Suprapubic skin (tissue), 4 donors: Measurements from ENCODE around the gene CDC5L. TPM values are rescaled to one million over a fixed set of nuclear protein-coding genes. Genes with fewer than 3 reads are reported as not detected.

Experiments used
- DNase-seq, 2 donors: peaks; one replicate each; pipeline ENCODE4 v3.0.0-alpha.2; 2019; ENCODE audit warnings: low spot score in 2 of 2
- H3K27ac ChIP-seq: fragments of 200-600 bp; sonication (generic); one replicate; pipeline ENCODE4 v1.5.1; 2019
- H3K27me3 ChIP-seq: fragments of 200-600 bp; sonication (generic); one replicate; pipeline ENCODE4 v1.5.1; 2019
- H3K36me3 ChIP-seq: fragments of 200-600 bp; sonication (generic); one replicate; pipeline ENCODE4 v1.5.1; 2019
- H3K4me1 ChIP-seq: fragments of 200-600 bp; sonication (generic); one replicate; pipeline ENCODE4 v1.5.1; 2019
- H3K4me3 ChIP-seq: fragments of 200-600 bp; sonication (generic); one replicate; pipeline ENCODE4 v1.5.1; 2019; ENCODE audit warnings: mild to moderate bottlenecking
- H3K9me3 ChIP-seq: fragments of 200-600 bp; sonication (generic); one replicate; pipeline ENCODE4 v1.5.1; 2019
- EP300 ChIP-seq: sonication (generic); formaldehyde crosslinking; IDR thresholded peaks from one replicate; pipeline ENCODE4 v1.6.1; 2017; ENCODE audit warnings: antibody characterized with exemption
- POLR2A ChIP-seq, 2 donors: fragments of 450-650 bp; IDR thresholded peaks; one replicate each; pipeline ENCODE4 v1.6.1; 2017; ENCODE audit warnings: antibody characterized with exemption in 2 of 2, mild to moderate bottlenecking in 2 of 2, moderate library complexity in 2 of 2
- POLR2AphosphoS5 ChIP-seq, 3 donors: sonication (generic); formaldehyde crosslinking; IDR thresholded peaks; one replicate each; pipeline ENCODE4 v1.6.1; 2017; ENCODE audit warnings: antibody characterized with exemption in 3 of 3
- whole genome bisulfite sequencing: methylation state at CpG from one replicate; pipeline ENCODE4 v1.1.5; 2018; 5-methylcytosine and 5-hydroxymethylcytosine counted together
- total RNA-seq, 4 donors: library from RNA; depleted of rRNA; stranded (reverse); fragments of >200 nt; gene quantifications; one replicate each; pipeline ENCODE4 v1.1.0, GENCODE V29; 2016
- TF ChIP-seq, protein P1 (sequence below), 2 donors: fragments of 200-600 bp in 1 of 2; fragments of 450-650 bp in 1 of 2; sonication (generic) in 1 of 2; IDR thresholded peaks; one replicate each; pipeline ENCODE4 v1.5.1; 2016 to 2019; ENCODE audit warnings: antibody characterized with exemption in 2 of 2, mild to moderate bottlenecking in 1 of 2, moderate library complexity in 1 of 2

CDC5L gene
- total RNA-seq, 4 donors from 2014 or later, result 12.3 to 16.6 (median 15.4) TPM

DNA sequence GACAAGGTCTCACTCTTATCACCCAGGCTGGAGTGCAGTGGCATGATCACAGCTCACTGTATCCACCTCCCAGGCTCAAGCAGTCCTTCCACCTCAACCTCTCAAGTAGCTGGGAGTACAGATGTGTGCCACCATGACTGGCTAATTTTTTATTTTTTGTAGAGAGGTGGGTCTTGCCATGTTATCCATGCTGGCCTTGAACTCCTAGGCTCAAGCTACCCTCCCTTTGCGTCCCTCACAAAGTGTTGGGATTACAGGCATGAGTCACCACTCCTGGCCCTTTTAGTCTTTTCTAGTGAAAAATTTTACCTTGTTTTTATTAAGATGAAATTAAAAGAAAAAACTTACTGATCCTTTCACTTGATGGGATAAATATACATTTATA lies 17.2 kb downstream of the CDC5L start:
- Histone ChIP-seq H3K9me3 (no peaks in the 10 kb centered on the region), H3K4me1 (peaks cover 3% of the 10 kb centered on the region), H3K27ac (no peak overlapping the region), H3K4me3 (no peak overlapping the region), H3K27me3 (no peaks in the 10 kb centered on the region), H3K36me3 (peaks cover 75% of the 10 kb centered on the region)
- WGBS, result 86% methylated on average over 1 of the region's 1 CpG
- no peak for DNase-seq
- no peak for TF ChIP-seq POLR2A (IDR thresholded peaks at IDR 0.05)
- TF ChIP-seq POLR2AphosphoS5 (IDR thresholded peaks at IDR 0.05), result no peak

DNA sequence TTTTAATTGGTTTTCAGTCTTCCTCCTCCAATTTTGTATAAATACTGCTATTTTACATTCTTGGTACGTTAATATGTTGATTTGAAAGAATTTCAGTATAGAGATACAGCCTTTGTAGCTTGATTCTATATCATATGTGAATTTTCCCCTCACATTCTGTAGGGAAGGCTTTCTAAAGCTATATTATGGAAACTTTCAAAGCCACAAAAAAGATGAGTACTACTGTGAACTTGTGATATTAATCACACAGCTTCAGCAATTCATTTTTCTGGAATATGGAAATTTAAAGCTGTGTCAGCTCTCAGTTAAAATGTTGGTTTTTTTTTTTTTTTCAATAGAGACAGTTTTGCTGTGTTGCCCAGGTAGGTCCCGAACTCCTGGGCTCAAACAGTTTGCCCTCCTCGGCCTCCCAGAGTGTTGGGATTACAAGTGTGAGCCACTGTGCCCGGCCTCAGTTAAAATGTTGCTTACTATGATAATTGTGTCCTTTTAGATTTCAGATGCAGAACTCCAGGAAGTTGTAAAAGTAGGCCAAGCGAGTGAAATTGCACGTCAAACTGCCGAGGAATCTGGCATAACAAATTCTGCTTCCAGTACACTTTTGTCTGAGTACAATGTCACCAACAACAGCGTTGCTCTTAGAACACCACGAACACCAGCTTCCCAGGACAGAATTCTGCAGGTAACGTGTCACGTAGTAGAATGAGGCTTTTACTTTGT lies 20.6 kb downstream of the CDC5L start:
- H3K36me3 ChIP-seq, result peaks cover 77% of the 10 kb centered on the region

DNA sequence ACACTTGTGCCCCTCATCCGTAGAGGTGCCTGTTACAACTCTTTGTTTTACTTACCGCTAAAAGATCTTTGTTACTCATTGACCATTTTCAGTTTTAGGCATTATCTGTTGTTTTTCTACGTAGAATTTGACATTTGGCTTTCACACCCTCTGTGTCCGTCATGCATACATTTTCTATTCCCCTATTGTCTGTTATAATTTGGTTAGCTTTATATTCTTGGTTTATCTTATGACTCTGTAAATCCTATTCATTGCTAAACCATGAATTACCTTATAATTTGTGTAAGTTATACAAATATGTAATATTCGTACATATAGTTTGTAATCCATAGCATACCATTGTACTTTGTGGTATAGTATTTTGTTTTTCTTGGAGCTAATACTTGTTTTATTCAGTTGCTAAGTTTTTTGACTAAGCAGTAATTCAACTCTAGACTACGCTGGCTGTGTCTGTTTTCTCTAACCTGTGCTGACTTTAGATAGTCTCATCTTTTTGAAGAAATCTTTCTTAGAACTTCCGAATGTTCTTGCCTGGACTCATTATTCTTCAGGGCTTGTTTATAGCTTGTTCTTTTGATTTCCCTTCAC lies 21.8 kb downstream of the CDC5L start:
- H3K27ac ChIP-seq, result no peak overlapping the region
- no peaks in the 10 kb centered on the region for H3K9me3 ChIP-seq
- DNase-seq, result no peak
- peaks cover 79% of the 10 kb centered on the region for H3K36me3 ChIP-seq
- H3K4me3 ChIP-seq, result no peak overlapping the region
- 78% methylated on average over 7 of the region's 7 CpGs for WGBS
- H3K4me1 ChIP-seq, result no peaks in the 10 kb centered on the region
- no peak for TF ChIP-seq POLR2A (IDR thresholded peaks at IDR 0.05)
- no peak for TF ChIP-seq EP300
- TF ChIP-seq, protein P1, sequence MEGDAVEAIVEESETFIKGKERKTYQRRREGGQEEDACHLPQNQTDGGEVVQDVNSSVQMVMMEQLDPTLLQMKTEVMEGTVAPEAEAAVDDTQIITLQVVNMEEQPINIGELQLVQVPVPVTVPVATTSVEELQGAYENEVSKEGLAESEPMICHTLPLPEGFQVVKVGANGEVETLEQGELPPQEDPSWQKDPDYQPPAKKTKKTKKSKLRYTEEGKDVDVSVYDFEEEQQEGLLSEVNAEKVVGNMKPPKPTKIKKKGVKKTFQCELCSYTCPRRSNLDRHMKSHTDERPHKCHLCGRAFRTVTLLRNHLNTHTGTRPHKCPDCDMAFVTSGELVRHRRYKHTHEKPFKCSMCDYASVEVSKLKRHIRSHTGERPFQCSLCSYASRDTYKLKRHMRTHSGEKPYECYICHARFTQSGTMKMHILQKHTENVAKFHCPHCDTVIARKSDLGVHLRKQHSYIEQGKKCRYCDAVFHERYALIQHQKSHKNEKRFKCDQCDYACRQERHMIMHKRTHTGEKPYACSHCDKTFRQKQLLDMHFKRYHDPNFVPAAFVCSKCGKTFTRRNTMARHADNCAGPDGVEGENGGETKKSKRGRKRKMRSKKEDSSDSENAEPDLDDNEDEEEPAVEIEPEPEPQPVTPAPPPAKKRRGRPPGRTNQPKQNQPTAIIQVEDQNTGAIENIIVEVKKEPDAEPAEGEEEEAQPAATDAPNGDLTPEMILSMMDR (IDR thresholded peaks at IDR 0.05), result no peak
- TF ChIP-seq POLR2AphosphoS5 (IDR thresholded peaks at IDR 0.05), result no peak
- no peaks in the 10 kb centered on the region for H3K27me3 ChIP-seq

More for the DNA sequence above, 20.6 kb downstream of the CDC5L start:
- Histone ChIP-seq H3K27me3 (no peaks in the 10 kb centered on the region), H3K4me3 (no peak overlapping the region), H3K4me1 (no peaks in the 10 kb centered on the region), H3K9me3 (no peaks in the 10 kb centered on the region), H3K27ac (no peak overlapping the region)
- TF ChIP-seq POLR2AphosphoS5 (IDR thresholded peaks at IDR 0.05), result no peak
- TF ChIP-seq EP300, result no peak
- TF ChIP-seq, protein P1 (IDR thresholded peaks at IDR 0.05), result no peak
- TF ChIP-seq POLR2A (IDR thresholded peaks at IDR 0.05), result no peak
- 84% methylated on average over 11 of the region's 11 CpGs for WGBS
- no peak for DNase-seq

DNA sequence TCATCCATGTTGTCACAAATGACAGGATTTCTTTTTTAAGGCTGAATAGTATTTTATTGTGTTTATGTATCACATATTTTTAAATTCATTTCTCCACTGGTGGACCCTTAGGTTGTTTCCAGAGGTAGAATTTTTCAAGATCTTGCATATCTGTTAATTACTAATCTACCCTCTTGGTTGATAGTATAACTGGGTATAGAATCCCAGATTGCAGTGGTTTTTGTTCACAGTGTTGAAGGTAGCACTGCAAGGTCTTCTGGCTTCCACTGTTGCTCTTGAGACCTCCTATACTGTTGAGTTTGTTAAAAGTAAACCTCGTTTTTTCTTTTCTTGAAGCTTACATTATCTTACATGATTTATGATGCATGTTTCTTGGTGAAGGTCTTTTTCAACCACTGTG lies 22.9 kb downstream of the CDC5L start:
- WGBS, result 87% methylated on average over 1 of the region's 1 CpG
- H3K27ac ChIP-seq, result no peak overlapping the region
- DNase-seq, result no peak
- H3K27me3 ChIP-seq, result no peaks in the 10 kb centered on the region
- H3K36me3 ChIP-seq, result peaks cover 75% of the 10 kb centered on the region
- no peak for TF ChIP-seq POLR2AphosphoS5 (IDR thresholded peaks at IDR 0.05)
- TF ChIP-seq POLR2A (IDR thresholded peaks at IDR 0.05), result no peak
- TF ChIP-seq, protein P1 (IDR thresholded peaks at IDR 0.05), result no peak
- no peak for TF ChIP-seq EP300
- H3K4me3 ChIP-seq, result no peak overlapping the region
- no peaks in the 10 kb centered on the region for H3K9me3 ChIP-seq
- H3K4me1 ChIP-seq, result peaks cover 2% of the 10 kb centered on the region

DNA sequence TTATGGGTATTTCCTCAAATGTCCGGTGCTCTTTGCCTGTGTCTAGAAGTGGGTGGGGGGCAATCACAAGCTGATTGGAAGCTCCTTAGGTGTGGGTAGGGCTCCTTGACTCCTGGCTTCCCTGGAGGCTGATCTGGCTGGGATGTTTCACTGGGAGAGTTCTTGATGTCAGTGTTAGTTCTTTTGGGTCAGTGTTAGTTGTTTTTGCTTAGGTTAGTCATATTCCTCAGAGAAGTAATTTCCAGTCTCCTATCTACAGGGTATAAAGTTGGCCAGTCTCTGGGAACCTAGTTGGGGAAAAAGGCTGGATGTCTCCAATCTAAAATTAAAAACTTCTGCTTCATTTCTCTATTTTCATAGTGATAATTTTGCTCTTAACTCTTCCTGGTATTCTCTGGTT lies 23.6 kb downstream of the CDC5L start:
- H3K27ac ChIP-seq, result no peak overlapping the region
- WGBS, result 83% methylated on average over 1 of the region's 1 CpG
- no peak for DNase-seq
- H3K36me3 ChIP-seq, result peaks cover 71% of the 10 kb centered on the region
- H3K4me3 ChIP-seq, result no peak overlapping the region
- TF ChIP-seq POLR2A (IDR thresholded peaks at IDR 0.05) (no peak), POLR2AphosphoS5 (IDR thresholded peaks at IDR 0.05) (no peak), EP300 (no peak)
- TF ChIP-seq, protein P1 (IDR thresholded peaks at IDR 0.05), result no peak
- no peaks in the 10 kb centered on the region for H3K9me3 ChIP-seq
- no peaks in the 10 kb centered on the region for H3K27me3 ChIP-seq
- peaks cover 4% of the 10 kb centered on the region for H3K4me1 ChIP-seq
